NCI-H2081 treated with DMSO at 0.1 percent for 48 hours (cell line): ENCODE data around the gene DDR2.
"Not testable (repeated sequence)": the region's sequence is repeated elsewhere in the genome, so short reads cannot be mapped to it uniquely, and the experiment has no call there.

Experiments
- DNase-seq: peaks from one replicate; lab custom pipeline; 2025; lab: John Stamatoyannopoulos, UW

The DDR2 gene

DNA sequence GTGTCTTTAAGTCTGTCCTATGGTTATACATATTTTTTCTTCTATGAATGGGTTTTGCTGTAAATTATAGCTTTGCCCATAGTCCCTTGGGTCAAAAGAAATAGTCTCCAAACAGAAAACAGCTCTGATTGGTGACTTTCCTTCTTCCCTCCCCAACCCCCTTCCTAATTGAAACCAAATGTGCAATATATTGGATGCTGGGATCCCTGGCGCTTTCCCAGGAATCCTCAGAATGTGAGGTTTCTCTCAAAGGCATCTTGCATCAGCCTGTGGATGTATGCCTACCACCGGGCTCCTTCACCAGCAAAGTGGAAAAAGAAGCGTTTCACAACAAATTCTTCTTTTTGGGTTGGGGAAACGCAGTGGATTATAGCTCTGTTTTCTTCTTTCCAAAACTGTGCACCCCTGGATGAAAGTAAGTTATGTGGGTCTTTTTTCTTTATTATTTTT, at the start of gene DDR2:
Gene DDR2, plus strand, starts transcription at position 248 of the 450 bp plus-strand sequence. CDS start 86,600 bp downstream, outside the sequence.
- DNase-seq: no peak

DNA sequence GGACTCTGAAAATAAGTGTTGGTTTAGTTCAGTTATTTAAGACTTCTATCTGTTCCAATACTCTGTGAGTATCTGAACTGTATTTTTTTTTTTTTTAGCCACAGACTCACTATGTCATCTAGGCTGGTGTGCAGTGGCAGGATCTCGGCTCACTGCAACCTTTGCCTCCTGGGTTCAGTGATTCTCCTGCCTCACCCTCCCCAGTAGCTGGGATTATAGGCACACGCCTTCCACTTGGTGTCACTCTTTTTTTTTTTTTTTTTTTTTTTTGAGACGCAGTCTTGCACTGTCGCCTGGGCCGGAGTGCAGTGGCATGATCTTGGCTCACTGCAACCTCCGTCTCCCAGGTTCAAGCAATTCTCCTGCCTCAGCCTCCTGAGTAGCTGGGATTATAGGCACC, 49.4 kb upstream of the DDR2 start:
- not testable (repeated sequence) for DNase-seq

DNA sequence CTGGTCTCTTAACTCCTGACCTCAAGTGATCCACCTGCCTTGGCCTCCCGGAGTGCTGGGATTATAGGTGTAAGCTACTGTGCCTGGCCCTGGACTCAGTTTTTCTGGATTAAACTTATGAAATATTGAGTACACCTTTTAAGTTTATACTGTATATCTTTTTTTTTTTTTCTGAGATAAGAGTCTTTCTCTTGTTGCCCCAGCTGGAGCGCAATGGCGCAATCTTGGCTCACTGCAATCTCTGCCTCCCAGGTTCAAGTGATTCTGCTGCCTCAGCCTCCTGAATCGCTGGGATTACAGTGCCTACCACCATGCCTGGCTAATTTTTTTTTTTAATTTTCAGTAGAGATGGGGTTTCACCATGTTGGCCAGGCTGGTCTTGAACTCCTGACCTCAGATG, 47.2 kb upstream of the DDR2 start:
- DNase-seq: not testable (repeated sequence)

DNA sequence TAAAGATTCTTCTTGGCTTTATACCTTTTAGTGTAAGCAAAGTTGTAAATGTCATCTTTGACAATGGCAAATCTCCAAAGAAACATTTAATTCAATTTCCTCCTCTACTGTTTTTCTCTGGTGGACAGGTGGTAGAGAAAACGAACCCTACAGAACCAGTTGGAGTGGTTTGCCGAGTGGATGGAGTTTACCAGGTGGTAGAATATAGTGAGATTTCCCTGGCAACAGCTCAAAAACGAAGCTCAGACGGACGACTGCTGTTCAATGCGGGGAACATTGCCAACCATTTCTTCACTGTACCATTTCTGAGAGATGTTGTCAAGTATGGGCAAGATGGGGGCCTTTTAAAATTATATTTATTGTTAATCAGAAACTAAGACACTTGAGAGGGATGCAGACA, 44.9 kb upstream of the DDR2 start:
- DNase-seq: no peak

DNA sequence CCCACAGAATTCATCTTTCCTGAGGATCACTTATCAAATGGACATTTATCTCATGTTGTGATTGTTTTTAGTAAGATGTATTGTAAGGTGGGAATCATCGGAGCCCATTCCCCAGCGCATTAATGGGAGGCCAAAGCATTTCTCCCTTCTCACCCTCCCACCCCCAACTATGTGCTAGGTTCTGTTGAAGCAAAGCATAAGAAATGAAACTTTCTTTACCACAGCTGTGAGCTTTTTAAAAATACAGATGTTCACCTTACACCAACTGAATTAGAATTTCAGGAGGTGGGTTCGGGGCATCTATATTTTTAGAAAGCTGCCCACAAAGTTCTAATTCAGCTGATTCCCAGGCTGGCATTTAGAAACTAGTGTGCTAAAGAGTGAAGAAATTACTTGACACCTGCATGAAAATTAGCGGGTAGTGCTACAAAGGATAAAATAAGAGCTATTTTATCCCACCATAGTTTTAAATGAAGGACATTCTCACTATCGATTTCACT, 44.5 kb upstream of the DDR2 start:
- no peak for DNase-seq

DNA sequence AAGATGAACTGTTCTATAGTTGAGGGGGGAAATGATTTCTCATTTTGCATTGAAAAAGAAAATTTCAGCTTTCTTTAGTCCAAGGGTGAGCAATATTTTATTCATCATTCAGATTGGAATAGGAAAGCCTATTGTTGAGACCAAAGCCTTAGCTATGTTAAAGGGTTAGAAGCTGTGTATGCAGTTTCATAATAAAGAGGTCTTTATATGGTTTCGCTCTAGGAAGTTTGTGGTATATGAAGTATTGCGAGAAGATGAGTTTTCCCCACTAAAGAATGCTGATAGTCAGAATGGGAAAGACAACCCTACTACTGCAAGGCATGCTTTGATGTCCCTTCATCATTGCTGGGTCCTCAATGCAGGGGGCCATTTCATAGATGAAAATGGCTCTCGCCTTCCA, 42.2 kb upstream of the DDR2 start:
- no peak for DNase-seq

DNA sequence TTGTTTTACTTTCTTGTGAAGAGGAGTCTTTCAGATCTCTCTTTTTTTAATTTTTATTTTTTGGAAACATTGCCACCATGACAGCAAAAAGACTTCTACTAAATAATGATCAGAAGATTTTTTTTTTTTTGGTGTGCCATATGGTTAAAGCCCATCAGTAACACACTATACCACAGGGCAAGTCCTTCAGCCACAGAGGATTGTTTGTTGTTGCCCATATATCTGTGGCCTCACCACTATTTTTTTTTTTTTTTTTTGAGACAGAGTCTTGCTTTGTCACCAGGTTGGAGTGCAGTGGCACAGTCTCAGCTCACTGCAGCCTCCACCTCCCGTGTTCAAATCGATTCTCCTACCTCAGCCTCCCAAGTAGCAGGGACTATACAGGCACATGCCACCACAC, 41.6 kb upstream of the DDR2 start:
- no peak for DNase-seq

DNA sequence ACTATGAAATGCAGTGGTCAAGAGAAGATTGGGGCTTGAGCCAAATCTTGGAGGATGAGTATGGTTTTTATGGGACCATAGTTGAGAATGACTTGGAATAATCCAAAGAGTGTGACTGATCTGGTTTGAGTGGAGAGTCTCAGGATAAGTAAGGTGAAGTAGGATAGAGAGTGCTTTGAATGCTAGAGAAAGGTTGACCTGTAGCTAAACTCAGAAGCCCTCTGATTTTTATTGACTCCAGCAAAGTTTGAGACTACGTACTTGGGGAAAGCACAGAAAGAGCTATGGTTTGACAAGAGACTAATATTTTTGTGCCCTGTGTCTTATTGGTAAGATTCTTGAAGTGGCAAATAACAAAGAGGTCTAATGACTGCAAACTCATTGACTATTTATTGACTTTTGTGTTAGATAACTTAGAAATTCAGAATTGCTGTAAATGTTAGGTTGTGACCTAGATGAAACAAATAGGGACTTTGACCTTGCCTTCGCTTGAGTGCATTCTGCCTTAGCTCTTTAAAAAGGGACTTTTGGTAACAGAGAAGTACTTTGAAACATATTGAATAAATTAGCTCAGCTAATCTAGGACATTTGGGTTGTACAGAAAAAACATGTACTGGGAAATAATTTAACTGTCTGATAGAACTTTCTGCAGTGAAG, 35.6 kb upstream of the DDR2 start:
- no peak for DNase-seq

DNA sequence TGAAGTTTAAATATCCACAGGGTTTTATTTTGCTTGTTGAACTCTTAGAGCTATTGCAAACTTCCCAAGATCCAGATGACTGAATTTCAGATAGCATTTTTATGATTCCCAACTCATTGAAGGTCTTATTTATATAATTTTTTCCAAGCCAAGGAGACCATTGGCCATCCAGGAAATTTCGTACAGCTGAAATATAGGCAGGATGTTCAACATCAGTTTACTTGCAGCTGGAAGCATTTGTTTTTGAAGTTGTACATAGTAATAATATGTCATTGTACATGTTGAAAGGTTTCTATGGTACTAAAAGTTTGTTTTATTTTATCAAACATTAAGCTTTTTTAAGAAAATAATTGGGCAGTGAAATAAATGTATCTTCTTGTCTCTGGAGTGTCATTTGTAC, 32.8 kb upstream of the DDR2 start:
- no peak for DNase-seq

DNA sequence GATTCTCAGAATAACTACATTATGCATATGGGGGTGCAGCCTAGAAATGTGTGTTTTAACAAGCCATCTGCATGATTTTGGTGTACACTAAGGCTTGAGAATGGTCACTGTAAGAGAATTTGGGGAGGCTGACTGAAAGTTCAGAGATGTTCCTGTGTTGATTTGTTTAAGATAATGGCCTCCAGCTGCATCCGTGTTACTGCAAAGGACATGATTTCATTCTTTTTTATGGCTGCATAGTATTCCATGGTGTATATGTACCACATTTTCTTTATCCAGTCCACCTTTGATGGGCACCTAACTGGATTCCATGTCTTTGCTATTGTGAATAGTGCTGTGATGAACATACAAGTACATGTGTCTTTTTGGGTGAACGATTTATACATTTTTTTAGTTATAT, 29.1 kb upstream of the DDR2 start:
- DNase-seq: not testable (repeated sequence)

DNA sequence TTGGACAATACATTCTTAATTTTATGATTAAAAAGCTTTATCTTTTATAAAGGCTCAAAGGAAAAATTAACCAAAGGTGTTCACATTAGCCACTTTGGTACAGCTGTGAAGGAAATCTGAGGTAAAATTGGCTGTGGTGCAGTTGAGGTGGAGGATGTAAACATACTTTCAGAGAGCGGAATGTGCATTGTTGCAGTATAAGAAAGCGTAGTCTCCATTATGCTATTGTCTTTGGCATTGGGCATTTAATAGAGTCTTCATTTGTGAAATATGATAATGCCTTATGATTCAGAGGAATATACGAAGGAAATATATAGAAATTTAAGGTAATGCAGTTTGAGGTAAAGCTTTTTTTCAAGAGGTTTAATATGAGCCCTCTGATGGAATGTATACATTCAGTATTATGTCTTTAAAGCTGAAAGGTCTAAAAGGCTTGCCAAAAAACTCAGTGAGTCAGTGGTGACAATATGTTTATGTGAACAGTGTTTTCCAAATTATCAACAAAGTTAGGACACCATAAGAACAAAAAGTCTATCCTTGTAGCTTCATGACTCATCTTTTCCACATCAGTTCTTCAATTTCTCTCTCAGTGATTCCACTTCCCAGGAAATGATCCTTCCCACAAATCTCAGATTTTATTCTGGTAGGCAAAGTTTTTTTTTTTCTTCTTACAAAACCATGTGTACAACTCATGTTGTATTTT, 26.9 kb upstream of the DDR2 start:
- no peak for DNase-seq

DNA sequence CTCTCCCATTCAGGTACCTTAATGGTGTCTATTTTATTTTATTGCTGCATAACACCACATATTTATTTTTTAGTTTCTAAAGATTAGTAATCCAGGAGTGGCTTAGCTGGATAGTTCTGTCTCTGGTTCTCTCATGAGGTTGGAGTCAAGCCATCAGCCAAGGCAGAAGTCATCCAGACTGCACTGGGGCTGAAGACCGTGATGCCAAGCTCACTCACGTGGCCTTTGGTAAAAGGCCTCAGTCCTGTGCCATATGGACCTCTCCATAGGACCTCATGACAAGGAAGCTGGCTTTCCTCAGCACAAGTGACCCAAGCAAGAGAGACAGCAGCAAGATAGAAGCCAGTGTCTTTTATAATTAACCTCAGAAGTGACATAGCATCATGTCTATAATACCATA, 23.0 kb upstream of the DDR2 start:
- no peak for DNase-seq

DNA sequence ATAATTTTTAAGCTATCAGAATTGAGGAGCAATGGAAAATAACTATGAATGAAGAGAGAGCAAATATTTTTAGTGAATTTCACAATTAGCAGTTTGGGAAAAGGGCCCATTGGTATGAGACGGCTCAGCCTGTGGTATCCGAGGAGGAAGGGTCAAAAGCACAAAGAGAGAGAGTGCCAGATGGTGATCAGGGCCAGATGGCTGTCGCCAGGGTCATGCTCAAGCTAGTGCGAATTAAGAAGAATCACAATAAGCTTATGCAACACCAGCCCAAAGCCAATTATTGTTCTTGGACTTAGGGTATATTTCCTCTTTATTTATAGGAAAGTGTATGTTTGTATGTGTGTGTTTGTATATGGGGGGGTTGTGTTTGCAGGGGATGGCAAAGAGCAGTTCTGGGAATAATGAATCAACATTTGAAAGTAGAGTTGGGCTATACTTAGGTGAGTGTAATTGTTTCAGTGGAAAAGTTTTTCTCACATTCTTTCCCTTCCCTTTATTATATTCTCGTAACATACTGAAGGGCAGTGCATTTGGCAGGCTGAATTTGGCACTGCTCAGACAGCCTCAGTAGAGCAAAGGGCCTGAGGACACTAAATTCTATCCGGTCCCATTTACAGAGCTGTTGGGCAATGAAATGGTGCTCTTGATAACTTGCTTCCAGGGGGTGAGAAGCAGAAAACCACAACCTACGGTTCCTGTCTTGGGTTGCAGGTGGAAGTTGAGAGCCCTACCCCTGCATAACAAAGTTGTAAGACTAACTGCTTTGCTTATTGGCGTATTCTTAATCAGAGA, 19.5 kb upstream of the DDR2 start:
- no peak for DNase-seq

DNA sequence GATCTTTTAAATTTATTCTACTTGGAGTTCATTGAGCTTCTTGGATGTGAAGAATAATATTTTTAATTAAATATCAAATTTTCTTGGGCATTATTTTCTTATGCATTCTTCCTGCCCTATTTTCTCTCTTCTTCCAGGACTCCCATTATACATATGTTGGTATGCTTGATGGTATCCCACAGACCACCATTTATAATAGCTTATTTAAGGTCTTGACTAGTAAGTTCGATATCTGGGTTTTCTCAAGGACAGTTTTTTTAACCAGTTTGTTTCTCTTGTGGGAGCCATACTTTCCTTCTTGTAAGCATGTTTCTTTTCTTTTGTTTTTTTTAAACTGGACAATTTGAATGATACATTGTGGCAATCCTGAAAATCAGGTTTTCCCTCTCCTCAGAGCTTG, 15.4 kb upstream of the DDR2 start:
- DNase-seq: no peak

DNA sequence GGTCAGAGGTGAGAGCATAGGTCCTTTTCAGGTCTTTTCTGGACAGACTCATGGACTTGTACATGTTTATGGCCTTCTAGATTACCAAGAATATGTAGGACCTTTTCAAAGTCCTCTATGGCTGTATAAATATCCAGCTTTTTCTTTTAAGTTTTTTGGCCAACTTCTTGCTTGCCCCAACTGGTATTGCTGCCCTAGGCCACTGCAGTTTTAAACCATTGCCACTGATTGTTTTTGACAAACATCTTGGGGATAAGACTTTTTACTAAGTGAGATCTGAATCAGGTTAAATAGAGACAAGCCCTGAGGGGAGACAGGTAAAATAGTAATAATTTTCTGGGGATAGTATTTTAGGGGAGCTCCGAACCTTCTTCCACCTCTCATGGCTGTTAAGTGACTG, 14.8 kb upstream of the DDR2 start:
- no peak for DNase-seq

DNA sequence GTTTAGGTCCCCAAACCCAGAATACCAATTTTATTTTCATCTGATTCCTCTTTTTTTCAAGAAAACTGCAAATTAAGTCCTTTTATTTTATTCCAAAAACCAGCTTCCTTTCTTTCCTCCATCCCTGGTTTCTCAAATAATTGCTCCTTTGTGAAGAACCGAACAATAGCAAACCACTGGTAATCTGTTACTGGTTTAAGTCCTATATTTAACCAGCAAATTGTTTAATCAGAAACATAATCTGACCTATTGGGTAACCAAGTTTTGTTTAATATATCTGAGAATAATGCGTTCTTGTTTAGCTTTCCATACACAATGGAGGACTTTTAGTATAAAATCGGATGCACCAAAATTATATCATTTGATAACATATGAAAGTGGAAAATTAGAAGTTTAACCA, 13.2 kb upstream of the DDR2 start:
- no peak for DNase-seq

DNA sequence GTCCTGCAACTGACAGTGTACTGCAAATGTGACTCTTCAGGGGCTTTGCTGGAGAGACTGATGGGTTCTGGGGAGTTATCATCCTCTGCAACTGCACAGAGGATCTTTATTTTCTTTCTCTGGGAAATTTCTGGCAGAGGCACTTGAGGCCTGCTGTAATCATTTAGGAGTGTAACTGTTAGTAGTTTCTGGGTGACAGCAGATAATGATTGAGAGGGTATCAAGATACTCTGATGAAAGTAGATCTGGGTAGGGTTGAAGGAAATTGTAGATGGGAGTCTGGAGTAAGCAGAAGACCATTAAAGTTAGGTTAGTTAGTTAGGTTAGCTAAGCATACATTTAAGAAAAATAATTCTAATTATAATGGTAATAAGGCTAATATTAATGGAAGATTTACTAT, 11.0 kb upstream of the DDR2 start:
- no peak for DNase-seq

DNA sequence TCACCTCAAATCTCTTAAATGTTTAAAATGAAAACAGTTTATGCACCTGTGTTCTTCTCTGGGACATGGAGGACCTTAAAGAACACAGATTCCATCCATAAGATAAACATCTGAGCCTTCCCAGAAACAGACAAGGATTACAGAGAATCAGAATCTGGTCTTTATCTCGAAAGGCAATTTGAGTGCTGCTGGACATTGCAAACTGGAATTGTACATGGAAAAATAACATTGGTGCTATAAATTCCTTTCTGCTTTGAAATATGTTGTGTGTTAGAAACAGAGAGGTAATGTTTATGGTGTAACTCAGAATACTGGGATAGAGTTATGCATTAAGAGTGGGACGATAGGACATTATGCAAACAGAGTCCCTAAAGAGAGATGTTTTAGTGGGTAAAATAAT, 6.6 kb upstream of the DDR2 start:
- DNase-seq: no peak

DNA sequence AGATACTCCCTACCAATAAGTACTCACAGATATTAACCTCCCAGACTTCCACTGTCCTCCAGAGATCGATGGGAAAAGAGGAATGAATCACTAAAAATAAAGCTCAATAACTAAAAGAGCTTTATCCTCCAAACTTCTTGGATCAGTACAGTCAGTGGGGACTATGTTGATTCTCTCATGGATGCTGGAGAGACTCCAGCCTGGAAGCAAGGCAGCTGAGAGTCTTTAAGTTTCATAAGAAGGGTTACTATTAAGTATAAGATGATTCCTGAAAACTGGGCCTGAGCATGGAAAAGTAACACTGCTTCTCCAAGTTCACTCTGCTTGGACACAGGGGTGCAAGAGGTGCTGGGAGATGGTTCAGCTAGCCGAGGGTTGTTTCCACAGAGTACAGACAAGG, 6.2 kb upstream of the DDR2 start:
- no peak for DNase-seq

DNA sequence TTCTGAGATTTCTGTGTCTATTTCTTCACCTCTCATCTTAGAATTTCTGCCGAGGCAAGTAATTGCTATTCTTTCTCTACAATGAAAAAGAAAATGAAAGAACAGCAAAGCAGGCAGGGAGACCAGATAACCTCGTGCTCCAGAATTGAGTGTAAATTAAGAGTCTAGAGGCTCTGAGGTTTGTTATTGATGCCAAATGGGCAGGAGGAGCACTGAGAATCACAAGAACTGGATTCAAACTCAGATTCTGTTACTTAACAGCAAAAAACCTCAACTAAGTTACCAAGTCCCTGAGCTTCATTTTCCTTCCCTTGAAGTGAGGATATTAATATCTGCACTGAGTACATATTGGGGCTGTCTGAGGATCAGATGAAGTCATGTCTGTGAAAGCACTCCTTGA, 5.5 kb upstream of the DDR2 start:
- DNase-seq: no peak

DNA sequence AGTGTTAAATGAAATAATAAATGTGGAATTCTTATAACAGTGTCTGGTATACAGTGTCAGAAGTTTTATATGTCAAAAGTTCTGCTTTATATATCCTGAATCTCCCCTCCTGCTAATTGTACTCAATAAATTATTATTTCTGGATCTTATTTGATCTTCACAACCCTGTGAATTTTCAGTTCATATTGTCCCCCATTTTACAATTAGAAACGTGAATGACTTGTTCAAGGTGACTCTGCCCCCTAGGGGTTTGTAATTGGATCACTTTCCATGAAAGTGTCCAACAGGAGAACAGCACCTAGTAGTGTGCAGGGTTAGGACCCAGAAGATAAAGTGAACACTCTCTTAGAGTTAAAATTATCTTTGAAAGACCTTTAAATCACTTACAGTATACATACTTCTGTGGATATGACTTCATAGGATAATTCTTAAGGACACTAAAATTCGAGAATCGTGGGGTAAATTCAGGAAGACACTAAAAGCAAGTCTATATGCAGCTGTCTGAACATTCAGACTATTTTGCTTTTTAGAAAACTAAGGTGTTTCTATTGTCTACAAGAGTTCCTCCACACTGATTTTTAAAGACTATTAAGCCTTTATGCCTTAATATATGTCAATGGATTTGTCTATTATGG, 4.5 kb upstream of the DDR2 start:
- no peak for DNase-seq

DNA sequence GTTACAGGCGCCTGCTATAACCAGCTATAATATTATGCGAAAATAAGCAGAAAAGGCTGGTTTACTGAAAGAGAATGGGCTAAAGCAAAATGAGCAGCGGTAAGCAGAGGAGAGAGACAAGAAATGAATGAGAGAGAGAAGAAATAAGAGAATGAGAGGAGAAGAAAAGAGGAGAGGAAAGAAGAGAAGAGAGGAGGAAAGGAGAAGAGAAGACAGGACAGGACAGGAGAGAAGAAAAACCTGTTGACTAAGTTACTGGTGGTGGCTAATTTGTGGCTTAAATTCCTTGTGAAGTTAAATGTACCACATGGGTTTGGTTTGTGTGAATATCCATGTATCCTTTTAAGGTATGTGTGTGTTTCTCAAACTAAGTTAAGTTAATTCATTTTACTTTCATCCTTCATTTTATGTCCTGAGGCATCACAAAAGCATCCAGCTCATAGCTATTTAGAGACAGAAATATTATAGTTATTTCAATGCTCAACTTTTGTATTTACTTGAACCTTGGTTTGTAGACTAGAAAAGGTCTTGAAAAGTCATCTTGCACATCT, 3.1 kb upstream of the DDR2 start:
- DNase-seq: no peak
